OCI-LY7 (cell line): ENCODE measurements around the gene IGDCC3. TPM values are rescaled to one million over a fixed set of nuclear protein-coding genes. Genes with fewer than 3 reads are reported as not detected.
"Not testable (repeated sequence)": the region's sequence is repeated elsewhere in the genome, so short reads cannot be mapped to it uniquely, and the experiment has no call there.

Experiments
- BruUV-seq: library from RNA; stranded (reverse); fragments of 400-500 nt; replicated peaks from 2 replicates; lab custom pipeline; 2021; lab: Mats Ljungman, UMichigan
- CTCF ChIA-PET: fragments of 300-600 bp; sonication (Branson Sonifier 250); formaldehyde crosslinking; loops from one replicate; lab custom pipeline; 2022; ENCODE audit warnings: antibody characterized with exemption; ENCODE audit not compliant: unreplicated experiment; lab: Charles Lee
- POLR2A ChIA-PET: fragments of 300-600 bp; sonication (Branson Sonifier 250); formaldehyde crosslinking; loops from one replicate; lab custom pipeline; 2022; ENCODE audit warnings: antibody characterized with exemption; lab: Charles Lee
- DNase-seq: peaks from one replicate; pipeline ENCODE4 v3.0.0-alpha.2; 2015; ENCODE audit warnings: low spot score
- H2AFZ ChIP-seq: fragments of 200-600 bp; sonication (generic), shearing (Covaris generic); 2 replicates; pipeline ENCODE4 v1.6.1; 2014; ENCODE audit warnings: mild to moderate bottlenecking, antibody characterized with exemption, low read length, moderate library complexity
- H3K27ac ChIP-seq: fragments of 200-600 bp; sonication (generic); 2 replicates; pipeline ENCODE4 v1.5.1; 2014; ENCODE audit warnings: mixed run types, low read depth, mild to moderate bottlenecking, moderate library complexity, low read length, inconsistent platforms; ENCODE audit not compliant: poor library complexity, severe bottlenecking
- H3K36me3 ChIP-seq: fragments of 200-600 bp; sonication (generic); 2 replicates; pipeline ENCODE4 v1.6.1; 2014; ENCODE audit warnings: mild to moderate bottlenecking, antibody characterized with exemption, low read length, moderate library complexity, mixed read lengths; ENCODE audit not compliant: insufficient read depth
- H3K4me1 ChIP-seq: fragments of 200-600 bp; sonication (generic); 2 replicates; pipeline ENCODE4 v1.5.1; 2014; ENCODE audit warnings: mild to moderate bottlenecking, low read length; ENCODE audit not compliant: insufficient read depth, poor library complexity, severe bottlenecking
- H3K4me2 ChIP-seq: fragments of 200-600 bp; sonication (generic); 2 replicates; pipeline ENCODE4 v1.6.1; 2014; ENCODE audit warnings: mild to moderate bottlenecking, low read length
- H3K4me3 ChIP-seq: fragments of 200-600 bp; sonication (generic); 2 replicates; pipeline ENCODE4 v1.5.1; 2014; ENCODE audit warnings: mild to moderate bottlenecking, low read depth, low read length; ENCODE audit not compliant: poor library complexity, severe bottlenecking
- H3K79me2 ChIP-seq: fragments of 200-600 bp; sonication (generic); 2 replicates; pipeline ENCODE4 v1.6.1; 2016; ENCODE audit warnings: low read depth, mild to moderate bottlenecking, low read length, moderate library complexity, mixed read lengths; ENCODE audit not compliant: insufficient read depth
- H3K9me2 ChIP-seq: fragments of 200-600 bp; sonication (generic); 2 replicates; pipeline ENCODE4 v1.6.1; 2016; ENCODE audit warnings: mild to moderate bottlenecking, low read length, mixed read lengths; ENCODE audit not compliant: insufficient read depth
- H3K9me3 ChIP-seq: fragments of 200-600 bp; sonication (generic); 2 replicates; pipeline ENCODE4 v1.6.1; 2014; ENCODE audit warnings: mild to moderate bottlenecking, mixed run types, low read length, mixed read lengths
- H4K20me1 ChIP-seq: fragments of 200-600 bp; sonication (generic); 2 replicates; pipeline ENCODE4 v1.6.1; 2014; ENCODE audit warnings: mild to moderate bottlenecking, antibody characterized with exemption, low read length, moderate library complexity, mixed read lengths; ENCODE audit not compliant: insufficient read depth
- CTCF ChIP-seq: fragments of 200-600 bp; sonication (generic); conservative IDR thresholded peaks from 2 replicates; pipeline ENCODE4 v1.5.1; 2014; ENCODE audit warnings: mild to moderate bottlenecking, antibody characterized with exemption, low read length, moderate library complexity, mixed read lengths
- EZH2phosphoT487 ChIP-seq: fragments of 200-600 bp; sonication (generic); IDR thresholded peaks from 2 replicates; pipeline ENCODE4 v1.6.1; 2018; ENCODE audit warnings: low read depth, borderline replicate concordance, mild to moderate bottlenecking, mixed run types, antibody characterized with exemption, low read length, moderate library complexity, mixed read lengths
- intact Hi-C: fragments of 100-400 bp; cut with micrococcal nuclease; formaldehyde crosslinking; loops from one replicate; pipeline ENCODE4 v1.10.0; 2022; ENCODE audit not compliant: unreplicated experiment
- total RNA-seq, 2 experiments: library from RNA; depleted of rRNA in 1 of 2; stranded (reverse); fragments of >200 nt in 1 of 2; shearing (Covaris generic) in 1 of 2; gene quantifications; 2 replicates each; pipeline ENCODE4 v1.2.3, GENCODE V29; 2014 to 2022

The IGDCC3 gene
- total RNA-seq, 2 experiments from 2014 or later: not detected

GRCh38 chr15:65349338-65349737 lies 28.5 kb downstream of the IGDCC3 start:
- H3K9me3 ChIP-seq: peaks cover 12% of the 10 kb centered on the region
- H3K27ac ChIP-seq: no peak overlapping the region
- H3K4me2 ChIP-seq: no peak overlapping the region
- CTCF ChIA-PET: interaction anchor here (0.6 kb wide), 1 partner anchor 248 kb away, joined by 3 read pairs; no protein-coding TSS in a partner anchor
- no peak overlapping the region for H3K4me3 ChIP-seq
- no peak for TF ChIP-seq CTCF
- TF ChIP-seq EZH2phosphoT487: no peak
- POLR2A ChIA-PET: interaction anchor here (1.2 to 1.5 kb wide), 2 partner anchors 11 to 28 kb away, joined by 3 to 4 read pairs; no protein-coding TSS in a partner anchor
- H2AFZ ChIP-seq: no peak overlapping the region
- H3K4me1 ChIP-seq: no peaks in the 10 kb centered on the region
- no TSS peak for BruUV-seq
- H3K79me2 ChIP-seq: no peaks in the 10 kb centered on the region
- H4K20me1 ChIP-seq: no peaks in the 10 kb centered on the region
- no peaks in the 10 kb centered on the region for H3K36me3 ChIP-seq
- no peaks in the 10 kb centered on the region for H3K9me2 ChIP-seq
- intact Hi-C loops: no loop called here
- no peak for DNase-seq

GRCh38 chr15:65347756-65348155 lies 30.0 kb downstream of the IGDCC3 start:
- H3K79me2 ChIP-seq, H4K20me1 ChIP-seq, H3K4me3 ChIP-seq, H3K36me3 ChIP-seq, DNase-seq, H3K27ac ChIP-seq, H3K4me2 ChIP-seq, intact Hi-C loops, POLR2A ChIA-PET, BruUV-seq, CTCF ChIA-PET, H3K9me2 ChIP-seq, H2AFZ ChIP-seq, H3K4me1 ChIP-seq: not testable (repeated sequence)
- H3K9me3 ChIP-seq: peaks cover 11% of the 10 kb centered on the region

- ChIA-PET CTCF (no interaction called here), POLR2A (no interaction called here)
- H3K4me2 ChIP-seq: no peak overlapping the region
These were observed 30.8 kb downstream of the IGDCC3 start for GRCh38 chr15:65346856-65347598.

More at GRCh38 chr15:65346856-65347598, 30.8 kb downstream of the IGDCC3 start:
- no peak for DNase-seq
- TF ChIP-seq CTCF (no peak), EZH2phosphoT487 (no peak)
- Histone ChIP-seq H3K79me2 (no peaks in the 10 kb centered on the region), H2AFZ (no peak overlapping the region), H3K9me2 (no peaks in the 10 kb centered on the region), H4K20me1 (no peaks in the 10 kb centered on the region), H3K27ac (no peak overlapping the region), H3K4me3 (no peak overlapping the region), H3K4me1 (no peaks in the 10 kb centered on the region), H3K9me3 (peaks cover 4% of the 10 kb centered on the region), H3K36me3 (no peaks in the 10 kb centered on the region)
- intact Hi-C loops: no loop called here
- BruUV-seq: no TSS peak
